CD4-positive, alpha-beta T cell treated with Interferon alpha-2 for 1 hour (primary cell): ENCODE data around the gene PTAR1.

ENCODE experiments used
- DNase-seq, 2 donors: peaks; one replicate each; pipeline ENCODE4 v3.0.0-alpha.2; 2020 to 2022

Gene PTAR1

DNA sequence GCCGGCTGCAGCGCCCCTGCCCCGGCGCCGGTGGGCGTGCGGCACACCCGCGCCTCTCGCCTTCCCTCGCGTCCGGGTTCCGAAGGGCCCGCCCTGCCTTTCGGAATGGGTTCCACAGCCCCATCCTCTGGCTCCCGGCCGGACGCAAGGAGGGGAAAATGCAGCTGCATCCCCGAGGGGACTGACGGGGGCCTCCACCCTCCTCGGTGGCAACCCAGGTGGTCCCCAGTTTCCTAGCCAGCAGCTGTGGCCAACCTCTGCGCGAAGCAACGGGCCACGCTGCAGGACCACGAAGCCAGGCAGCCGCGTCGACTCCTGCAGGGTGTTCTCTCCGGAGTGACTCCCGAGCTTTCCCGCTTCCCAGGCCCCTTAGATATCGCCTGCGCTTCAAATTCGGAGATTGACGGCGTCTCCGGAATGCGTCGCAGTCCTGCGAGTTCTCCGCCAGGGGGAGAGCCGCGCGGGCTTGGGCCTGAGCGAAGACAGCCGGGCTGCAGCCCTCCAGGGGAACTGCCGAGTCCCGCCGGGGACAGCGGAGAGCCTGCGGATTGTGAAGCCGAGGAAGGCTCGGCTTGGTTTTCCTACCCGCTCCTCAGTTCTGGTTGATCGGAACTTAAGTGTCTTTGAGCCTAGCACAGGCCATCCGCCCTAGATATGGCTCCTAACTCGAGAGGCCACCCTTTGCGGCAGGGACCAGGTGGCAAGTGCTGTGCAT lies 87.1 kb downstream of the PTAR1 start:
- DNase-seq = peak; percentile 60 to 69

DNA sequence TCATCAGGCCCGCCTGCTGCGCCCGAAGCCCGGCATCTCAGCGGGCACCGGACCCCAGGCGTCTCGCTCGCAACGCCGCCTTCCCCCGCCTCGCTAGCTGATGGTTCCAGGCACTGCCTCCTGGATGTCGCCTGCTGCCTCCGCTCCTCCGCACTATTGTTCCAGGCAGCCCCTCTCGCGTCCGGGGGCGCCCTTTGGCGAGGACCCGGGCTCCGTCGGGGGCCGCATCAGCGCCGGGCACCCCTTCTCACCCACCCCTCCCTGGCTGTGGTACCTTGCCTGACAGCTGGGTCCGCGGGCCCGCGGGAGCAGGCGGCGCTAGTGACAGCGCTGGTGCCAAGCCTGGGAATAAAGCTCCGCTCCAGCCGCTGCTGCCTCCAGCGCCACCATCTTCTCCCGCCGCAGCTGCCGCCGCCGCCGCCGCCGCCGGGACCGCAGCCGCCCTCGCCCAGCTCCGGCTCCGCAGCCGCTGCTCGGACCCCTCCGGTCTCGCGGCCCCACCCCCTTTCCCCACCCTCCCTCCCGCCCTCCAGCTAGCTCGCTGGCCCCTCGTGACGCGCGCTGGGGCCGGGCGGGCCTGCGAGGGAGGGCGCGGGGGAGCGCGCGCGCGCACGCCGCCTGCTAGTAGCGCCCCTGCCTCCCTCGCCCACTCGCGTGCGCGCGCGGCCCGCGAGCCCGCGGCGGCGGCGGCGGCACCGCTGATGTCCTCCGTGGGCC lies 87.8 kb downstream of the PTAR1 start, which contains the start of gene APBA1:
TSS of gene APBA1 (minus strand) at position 493 of the 717 bp plus-strand sequence.
- peak; percentile 36 to 56 for DNase-seq

DNA sequence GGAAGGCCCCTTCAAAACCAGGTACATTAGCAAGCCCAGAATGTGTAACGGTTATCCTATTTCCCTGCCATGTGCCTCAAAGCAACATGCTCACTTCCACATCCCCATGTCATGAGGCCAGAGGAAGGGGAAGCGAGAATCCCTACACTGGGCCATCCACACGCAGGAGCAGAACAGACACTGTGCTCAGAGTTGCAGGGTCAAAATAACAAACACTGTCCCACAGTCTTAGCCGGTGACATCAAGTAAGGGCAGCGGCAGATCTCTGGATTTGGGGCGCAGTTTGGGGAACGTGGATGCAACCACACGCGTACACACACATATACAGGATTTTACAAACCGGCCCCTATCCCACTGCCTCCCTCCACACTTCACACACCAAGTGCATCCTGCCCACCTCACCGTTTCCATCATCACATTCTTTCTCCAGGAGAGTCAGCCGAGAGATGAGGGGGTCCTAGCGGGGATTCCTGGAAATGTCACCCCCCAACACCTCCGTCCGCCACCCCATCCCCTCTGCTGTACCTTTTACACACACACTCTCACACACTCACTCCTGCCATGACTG lies 88.4 kb downstream of the PTAR1 start:
- DNase-seq = no peak

DNA sequence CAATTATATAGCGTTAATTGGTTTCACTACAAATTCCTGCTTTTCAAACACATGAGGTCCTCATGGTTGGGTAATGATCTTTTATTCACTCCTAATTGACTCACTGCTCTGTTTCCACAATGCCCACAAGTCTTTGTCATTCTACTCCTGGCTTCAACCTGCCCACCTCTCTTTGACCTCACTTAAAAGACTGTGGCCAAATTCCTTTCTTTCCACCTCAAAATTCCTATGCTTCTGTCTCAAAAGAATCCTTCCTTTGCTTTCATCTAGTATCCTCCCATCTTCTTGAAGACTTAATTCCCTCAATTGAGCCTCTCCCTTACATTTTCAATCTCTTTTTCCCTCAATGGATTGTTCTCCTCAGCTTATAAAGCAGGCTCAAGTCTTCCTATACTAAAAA lies 92.5 kb downstream of the PTAR1 start:
- no peak for DNase-seq

DNA sequence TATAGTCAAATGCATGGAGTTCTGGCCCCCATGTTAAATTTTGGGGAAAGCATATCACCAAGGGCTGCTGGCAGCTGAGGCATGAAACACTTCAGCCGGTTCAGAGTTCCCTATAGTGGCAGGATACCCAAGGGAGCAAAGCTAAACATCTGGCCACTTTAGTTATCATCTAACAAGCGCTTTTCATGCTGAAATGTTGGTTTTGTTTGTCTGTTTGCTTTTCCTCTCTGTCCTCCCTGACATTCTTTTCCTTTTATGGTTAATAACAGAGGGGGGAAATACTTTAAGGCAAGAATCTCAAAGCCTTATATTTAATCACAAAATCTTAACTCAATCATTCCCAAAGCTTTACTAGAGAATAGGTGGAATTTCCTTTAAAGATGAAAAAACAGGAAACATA lies 99.5 kb downstream of the PTAR1 start:
- DNase-seq = no peak
